SH-SY5Y (cell line): ENCODE measurements around the gene TGFBR1.

Experiments
- GATA2 ChIP-seq: IDR thresholded peaks from 2 replicates; pipeline ENCODE4 v1.6.1; 2011; ENCODE audit warnings: mild to moderate bottlenecking, low read depth, low read length
- GATA3 ChIP-seq: IDR thresholded peaks from 2 replicates; pipeline ENCODE4 v1.6.1; 2011; ENCODE audit warnings: low read depth, mild to moderate bottlenecking, low read length, moderate library complexity

DNA sequence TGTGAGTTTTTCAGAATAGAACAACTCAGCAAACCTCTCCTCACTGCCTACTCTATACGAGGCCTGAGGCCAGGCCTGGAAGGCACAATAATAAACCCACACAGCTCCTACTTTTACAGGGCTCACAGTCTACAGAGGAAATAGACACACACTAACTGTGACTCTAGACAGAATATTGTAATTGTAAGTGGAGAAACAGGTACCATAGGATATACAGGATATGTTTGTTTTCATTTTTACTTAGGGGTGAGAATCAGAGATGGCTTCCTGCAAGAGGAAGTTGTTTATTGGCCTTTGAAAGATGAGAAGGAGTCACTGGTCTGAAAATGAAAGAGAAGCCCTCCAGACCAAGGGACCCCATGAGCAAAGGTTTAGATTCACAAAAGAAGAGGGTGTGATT is 35.8 kb upstream of the TGFBR1 start:
- no peak for TF ChIP-seq GATA3
- TF ChIP-seq GATA2 = no peak
